ENCODE results near the gene RPE. TPM values are rescaled to one million over a fixed set of nuclear protein-coding genes. Genes with fewer than 3 reads are reported as not detected.

The RPE gene
- total RNA-seq, 4 donors from 2014 or later = 37.1 to 116 (median 82.0) TPM

GRCh38 chr2:209998596-209998995 lies 3.8 kb upstream of the RPE start:
- DNase-seq = no peak
- no peaks in the 10 kb centered on the region for H3K27me3 ChIP-seq
- TF ChIP-seq CTCF (IDR thresholded peaks at IDR 0.05) = no peak
- no peak for TF ChIP-seq POLR2A (IDR thresholded peaks at IDR 0.05)
- H3K4me1 ChIP-seq = peaks cover 0 to 5% of the 10 kb centered on the region in 2 donors
- H3K27ac ChIP-seq = no peak overlapping the region
- H3K36me3 ChIP-seq = no peaks in the 10 kb centered on the region
- intact Hi-C loops (cut with DNase I; ENCODE audit: low total_unique reads) = no loop called here
- H3K4me3 ChIP-seq = no peak overlapping the region
- H3K9me3 ChIP-seq = no peaks in the 10 kb centered on the region

GRCh38 chr2:210000464-210001324 lies 1.7 kb upstream of the RPE start:
- Histone ChIP-seq H3K36me3 (no peaks in the 10 kb centered on the region), H3K27ac (no peak overlapping the region), H3K4me1 (peaks cover 0 to 11% of the 10 kb centered on the region in 2 donors), H3K9me3 (no peaks in the 10 kb centered on the region), H3K4me3 (no peak overlapping the region), H3K27me3 (no peaks in the 10 kb centered on the region)
- no peak for DNase-seq
- no peak for TF ChIP-seq POLR2A (IDR thresholded peaks at IDR 0.05)
- intact Hi-C loops (cut with DNase I; ENCODE audit: low total_unique reads) = no loop called here

- no peaks in the 10 kb centered on the region for H3K9me3 ChIP-seq
- no peaks in the 10 kb centered on the region for H3K27me3 ChIP-seq
- peak overlapping the region; percentile 90 to 98 for H3K4me3 ChIP-seq
- intact Hi-C loops (cut with DNase I; ENCODE audit: low total_unique reads) = no loop called here
- TF ChIP-seq CTCF (IDR thresholded peaks at IDR 0.05) = no peak
- no peak for TF ChIP-seq POLR2A (IDR thresholded peaks at IDR 0.05)
- H3K36me3 ChIP-seq = no peaks in the 10 kb centered on the region
- peaks cover 0 to 11% of the 10 kb centered on the region in 2 donors for H3K4me1 ChIP-seq
- H3K27ac ChIP-seq = no peak overlapping the region
- DNase-seq = no peak
Measured at GRCh38 chr2:210003359-210003758, 921 bp downstream of the RPE start.

DNA sequence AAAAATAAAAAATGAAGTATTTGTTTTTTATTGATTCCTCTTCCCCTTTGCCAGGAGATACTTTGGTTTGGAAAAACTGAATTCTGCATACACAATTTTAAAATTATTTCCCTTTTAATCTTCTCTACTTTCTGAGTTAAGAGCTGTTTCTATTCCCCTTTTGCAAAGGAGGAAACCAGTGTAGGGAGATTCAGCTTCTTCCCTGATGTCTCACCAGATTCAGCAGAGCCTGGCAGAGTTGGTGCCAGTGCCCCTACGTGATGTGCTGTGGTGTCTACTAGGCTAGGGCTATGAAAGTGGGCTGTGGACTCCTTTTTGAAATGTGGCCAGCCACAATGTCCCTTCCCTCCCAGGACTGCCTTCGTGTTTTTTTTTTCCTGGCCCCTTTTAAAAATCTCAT lies 2.4 kb downstream of the RPE start:
- Histone ChIP-seq H3K9me3 (no peaks in the 10 kb centered on the region), H3K36me3 (no peaks in the 10 kb centered on the region), H3K27me3 (no peaks in the 10 kb centered on the region), H3K27ac (no peak overlapping the region), H3K4me3 (no peak overlapping the region), H3K4me1 (peaks cover 0 to 11% of the 10 kb centered on the region in 2 donors)
- no peak for DNase-seq
- no peak for TF ChIP-seq POLR2A (IDR thresholded peaks at IDR 0.05)
- no peak for TF ChIP-seq CTCF (IDR thresholded peaks at IDR 0.05)
- intact Hi-C loops (cut with DNase I; ENCODE audit: low total_unique reads) = no loop called here

DNA sequence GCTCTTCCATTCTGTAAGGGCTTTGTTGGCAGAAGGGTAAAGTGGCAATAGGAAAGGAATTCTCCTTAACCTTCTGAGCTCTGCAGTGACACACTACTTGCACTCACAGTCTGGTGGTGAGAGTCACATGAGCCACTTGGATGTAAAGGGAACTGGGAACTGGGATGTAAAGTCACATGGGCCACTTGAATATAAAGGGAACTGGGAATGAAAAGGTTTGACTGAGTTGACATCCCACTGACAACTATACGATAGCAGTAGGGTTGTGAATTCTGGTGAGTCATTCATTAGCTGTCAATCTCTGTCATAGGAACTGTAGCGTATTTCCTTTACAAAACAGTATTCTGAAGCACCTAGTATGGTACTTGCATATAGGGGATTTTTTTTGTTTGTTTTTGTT lies 5.5 kb downstream of the RPE start:
- no peaks in the 10 kb centered on the region for H3K9me3 ChIP-seq
- intact Hi-C loops (cut with DNase I; ENCODE audit: low total_unique reads) = no loop called here
- peaks cover 0 to 11% of the 10 kb centered on the region in 2 donors for H3K4me1 ChIP-seq
- no peak for DNase-seq
- H3K27ac ChIP-seq = no peak overlapping the region
- H3K36me3 ChIP-seq = no peaks in the 10 kb centered on the region
- no peak for TF ChIP-seq POLR2A (IDR thresholded peaks at IDR 0.05)
- H3K27me3 ChIP-seq = no peaks in the 10 kb centered on the region
- H3K4me3 ChIP-seq = no peak overlapping the region

GRCh38 chr2:210009126-210009525 lies 6.7 kb downstream of the RPE start:
- TF ChIP-seq CTCF (IDR thresholded peaks at IDR 0.05) = no peak
- no peak for DNase-seq
- Histone ChIP-seq H3K4me3 (no peak overlapping the region), H3K27me3 (no peaks in the 10 kb centered on the region), H3K36me3 (no peaks in the 10 kb centered on the region), H3K4me1 (peaks cover 0 to 1% of the 10 kb centered on the region in 2 donors), H3K27ac (no peak overlapping the region), H3K9me3 (no peaks in the 10 kb centered on the region)
- intact Hi-C loops (cut with DNase I; ENCODE audit: low total_unique reads) = no loop called here

Measured in uterus (tissue), 4 donors.